Measurements from ENCODE around the gene MAGEA4. TPM values are rescaled to one million over a fixed set of nuclear protein-coding genes. Genes with fewer than 3 reads are reported as not detected.

The MAGEA4 gene
- total and polyA plus RNA-seq, 2 donors (not counting 1 experiment from before 2014, with no cell fraction given): not detected

Other genes starting within 250 kb of the MAGEA4 start
- not detected in 2 replicates for gene PRRG3, start 217.4 kb upstream of the MAGEA4 start, total RNA-seq
- gene PRRG3, start 217.4 kb upstream of the MAGEA4 start, polyA plus RNA-seq: not detected in 2 replicates
- gene FATE1, start 196.9 kb upstream of the MAGEA4 start, total RNA-seq: not detected in 2 replicates
- not detected in 2 replicates for gene FATE1, start 196.9 kb upstream of the MAGEA4 start, polyA plus RNA-seq
- gene CNGA2, start 178.1 kb upstream of the MAGEA4 start, total RNA-seq: not detected in 2 replicates
- not detected in 2 replicates for gene CNGA2, start 178.1 kb upstream of the MAGEA4 start, polyA plus RNA-seq
- not detected in 2 replicates for gene GABRE, start 61.8 kb downstream of the MAGEA4 start, total RNA-seq
- not detected in 2 replicates for gene GABRE, start 61.8 kb downstream of the MAGEA4 start, polyA plus RNA-seq
- gene MAGEA10, start 225.7 kb downstream of the MAGEA4 start, total RNA-seq: not detected in 2 replicates
- gene MAGEA10, start 225.7 kb downstream of the MAGEA4 start, polyA plus RNA-seq: not detected in 2 replicates